VCaP (cell line): ENCODE data around the gene CAT.

ENCODE experiments used
- H3K27ac ChIP-seq: fragments of 450-650 bp; 2 replicates; pipeline ENCODE4 v1.5.1; 2017
- CTCF ChIP-seq: fragments of 450-650 bp; conservative IDR thresholded peaks from 2 replicates; pipeline ENCODE4 v1.5.1; 2017; ENCODE audit warnings: mild to moderate bottlenecking, moderate library complexity

The CAT gene

DNA sequence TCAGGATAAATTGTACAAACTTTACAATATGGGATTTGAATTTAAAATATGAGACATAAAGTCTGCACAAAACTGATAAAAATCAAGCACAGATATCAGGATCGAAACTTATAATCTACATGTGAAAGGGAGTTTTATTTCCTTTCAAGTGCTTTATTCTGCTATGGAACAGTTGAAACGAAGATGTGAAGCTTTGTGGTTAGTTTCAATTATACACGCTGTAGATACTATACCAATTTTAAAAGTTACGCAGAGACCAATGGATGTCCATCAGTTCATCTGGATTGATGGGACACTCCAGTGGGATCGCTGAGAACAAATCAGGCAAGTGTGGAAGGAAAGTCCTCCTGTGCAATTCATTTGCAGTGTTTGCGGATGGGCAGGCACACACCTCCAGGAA is 34.5 kb upstream of the CAT start:
- TF ChIP-seq CTCF: no peak

GRCh38 chr11:34405079-34405858 is 33.5 kb upstream of the CAT start:
- TF ChIP-seq CTCF: no peak
- no peak overlapping the region for H3K27ac ChIP-seq

More for the DNA sequence above, 34.5 kb upstream of the CAT start:
- H3K27ac ChIP-seq: no peak overlapping the region

DNA sequence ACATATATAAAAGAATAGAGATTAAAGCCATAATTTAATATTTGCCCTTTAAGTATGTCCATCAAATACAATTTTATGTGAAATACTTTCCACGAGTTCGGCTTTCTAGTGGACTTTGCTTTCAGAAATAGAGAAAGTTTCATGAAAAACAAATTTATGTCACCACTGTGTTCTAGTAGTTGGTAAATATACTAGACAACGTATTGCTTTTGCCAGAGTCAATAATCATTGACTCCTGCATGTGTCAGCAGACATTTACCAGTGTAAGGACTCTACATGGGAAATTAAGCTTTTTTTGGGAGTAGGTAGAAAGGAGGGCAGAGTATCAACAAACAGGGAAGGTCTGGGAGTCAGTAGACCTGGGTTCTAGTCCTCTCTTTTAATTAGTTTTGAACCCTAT is 32.3 kb upstream of the CAT start:
- H3K27ac ChIP-seq: no peak overlapping the region
- no peak for TF ChIP-seq CTCF

- TF ChIP-seq CTCF: no peak
- no peak overlapping the region for H3K27ac ChIP-seq
Measured at GRCh38 chr11:34407121-34407813, 31.5 kb upstream of the CAT start.

DNA sequence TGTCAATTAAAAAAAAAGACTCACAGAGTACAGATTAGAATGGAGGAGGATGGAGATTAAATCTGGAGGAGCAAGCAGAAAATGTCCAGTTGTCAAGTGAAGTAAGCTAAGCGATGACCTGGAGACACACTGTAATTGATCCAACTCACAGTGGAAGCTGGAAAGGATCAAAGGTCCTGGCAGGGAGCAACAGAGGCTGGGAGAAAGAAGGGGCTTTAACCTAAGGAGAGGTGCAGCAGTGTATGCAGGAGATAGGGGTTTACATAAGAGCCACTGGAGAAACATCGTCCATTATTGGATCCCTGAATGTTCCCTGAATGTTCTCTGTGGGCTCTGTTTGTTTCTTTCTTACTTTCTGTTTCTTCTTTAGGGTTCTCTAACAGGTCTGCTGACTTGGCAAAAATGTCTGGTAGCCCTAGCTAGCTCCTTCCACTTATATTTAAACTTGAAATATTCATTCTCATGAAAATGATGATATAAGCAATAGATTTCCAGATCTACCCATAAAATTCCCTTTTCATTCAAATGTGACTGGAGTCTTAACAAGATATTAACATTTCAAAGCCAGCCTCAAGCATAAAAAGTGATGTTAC is 30.1 kb upstream of the CAT start:
- TF ChIP-seq CTCF: no peak
- H3K27ac ChIP-seq: no peak overlapping the region

DNA sequence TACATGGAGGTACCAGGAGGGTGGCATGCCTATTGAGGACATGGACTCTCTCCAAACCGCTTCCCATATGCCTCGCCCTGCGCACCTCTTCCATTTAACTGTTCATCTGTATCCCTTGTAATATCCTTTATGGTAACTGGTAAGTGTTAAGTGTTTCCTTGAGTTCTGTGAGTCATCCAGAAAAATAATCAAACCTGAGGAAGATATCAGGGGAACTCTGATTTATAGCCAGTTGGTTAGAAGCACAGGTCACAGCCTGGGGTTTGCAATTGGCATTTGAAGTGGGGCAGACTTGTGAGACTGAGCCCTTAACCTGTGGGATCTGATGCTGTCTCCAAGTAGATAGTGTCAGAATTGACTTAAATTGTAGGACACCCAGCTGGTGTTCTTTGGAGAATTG is 27.6 kb upstream of the CAT start:
- no peak for TF ChIP-seq CTCF

DNA sequence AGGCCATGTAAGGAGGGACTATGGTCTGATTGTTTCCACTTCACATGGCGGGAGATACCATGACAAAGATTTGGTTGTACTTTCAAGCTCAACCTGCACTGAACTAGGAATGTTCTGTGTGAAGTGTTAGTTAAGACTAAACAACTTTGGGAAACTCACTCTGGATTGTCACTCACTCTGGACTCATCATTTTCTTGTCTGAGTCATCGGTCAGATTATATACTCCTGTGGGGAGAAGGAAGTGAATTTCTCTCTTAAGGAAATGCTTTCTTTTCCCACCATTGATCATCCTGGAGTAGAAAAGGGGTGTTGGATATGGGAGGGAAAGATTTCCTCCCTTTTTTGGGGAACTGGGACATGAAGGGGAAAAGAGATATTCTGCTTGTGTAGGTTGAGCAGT is 26.9 kb upstream of the CAT start:
- TF ChIP-seq CTCF: no peak
- H3K27ac ChIP-seq: no peak overlapping the region

More for the DNA sequence above, 27.6 kb upstream of the CAT start:
- no peak overlapping the region for H3K27ac ChIP-seq
